Vagina (tissue), 2 donors: ENCODE data around the gene OR51G2.

Experiments used
- POLR2AphosphoS5 ChIP-seq, 2 donors: sonication (generic); formaldehyde crosslinking; IDR thresholded peaks; one replicate each; pipeline ENCODE4 v1.9.0; 2017; ENCODE audit warnings: antibody characterized with exemption in 2 of 2, mild to moderate bottlenecking in 2 of 2, low read depth in 1 of 2; ENCODE audit not compliant: insufficient read depth in 1 of 2
- TF ChIP-seq, protein P1 (sequence below), 3 experiments: fragments of 450-650 bp in 2 of 3; fragments of 200-600 bp in 1 of 3; sonication (generic) in 1 of 3; IDR thresholded peaks; one replicate each; pipeline ENCODE4 v1.5.1; 2017 to 2019; ENCODE audit warnings: antibody characterized with exemption in 3 of 3, mild to moderate bottlenecking in 2 of 3, moderate library complexity in 2 of 3

DNA sequence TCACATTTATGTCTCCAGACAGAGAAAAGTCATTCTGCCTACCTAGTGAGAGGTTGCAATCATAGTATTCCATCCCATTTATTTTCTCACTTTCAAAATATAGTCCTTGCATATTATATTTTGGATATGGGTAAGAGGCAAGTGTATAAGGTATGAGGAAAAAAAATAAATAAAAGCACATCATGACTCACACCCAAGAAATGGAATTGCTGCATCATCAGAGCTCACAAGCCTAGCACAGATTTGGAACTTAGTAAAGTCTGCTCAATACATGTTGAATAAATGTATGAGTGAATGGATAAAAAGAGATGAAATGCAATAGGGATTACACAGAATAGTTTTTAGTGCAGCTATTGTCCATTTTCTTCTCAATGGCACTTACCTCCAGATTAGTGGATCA lies 7.5 kb upstream of the OR51G2 start:
- TF ChIP-seq POLR2AphosphoS5 (IDR thresholded peaks at IDR 0.05; ENCODE audit: insufficient read depth in 1 of 2, low read depth in 1 of 2) = no peak
- TF ChIP-seq, protein P1, sequence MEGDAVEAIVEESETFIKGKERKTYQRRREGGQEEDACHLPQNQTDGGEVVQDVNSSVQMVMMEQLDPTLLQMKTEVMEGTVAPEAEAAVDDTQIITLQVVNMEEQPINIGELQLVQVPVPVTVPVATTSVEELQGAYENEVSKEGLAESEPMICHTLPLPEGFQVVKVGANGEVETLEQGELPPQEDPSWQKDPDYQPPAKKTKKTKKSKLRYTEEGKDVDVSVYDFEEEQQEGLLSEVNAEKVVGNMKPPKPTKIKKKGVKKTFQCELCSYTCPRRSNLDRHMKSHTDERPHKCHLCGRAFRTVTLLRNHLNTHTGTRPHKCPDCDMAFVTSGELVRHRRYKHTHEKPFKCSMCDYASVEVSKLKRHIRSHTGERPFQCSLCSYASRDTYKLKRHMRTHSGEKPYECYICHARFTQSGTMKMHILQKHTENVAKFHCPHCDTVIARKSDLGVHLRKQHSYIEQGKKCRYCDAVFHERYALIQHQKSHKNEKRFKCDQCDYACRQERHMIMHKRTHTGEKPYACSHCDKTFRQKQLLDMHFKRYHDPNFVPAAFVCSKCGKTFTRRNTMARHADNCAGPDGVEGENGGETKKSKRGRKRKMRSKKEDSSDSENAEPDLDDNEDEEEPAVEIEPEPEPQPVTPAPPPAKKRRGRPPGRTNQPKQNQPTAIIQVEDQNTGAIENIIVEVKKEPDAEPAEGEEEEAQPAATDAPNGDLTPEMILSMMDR (IDR thresholded peaks at IDR 0.05) = no peak
